CD4-positive, alpha-beta T cell treated with Interleukin-6 at 100 ng/mL for 8 hours (primary cell): ENCODE data around the gene MACROD2.

Experiments
- DNase-seq: peaks from one replicate; pipeline ENCODE4 v3.0.0-alpha.2; 2020; ENCODE audit warnings: mixed read lengths, low spot score

The MACROD2 gene

GRCh38 chr20:14525426-14525825 lies 530.1 kb downstream of the MACROD2 start:
- DNase-seq, result no peak

- DNase-seq, result no peak
Measured at GRCh38 chr20:14526891-14527290, 531.6 kb downstream of the MACROD2 start.

DNA sequence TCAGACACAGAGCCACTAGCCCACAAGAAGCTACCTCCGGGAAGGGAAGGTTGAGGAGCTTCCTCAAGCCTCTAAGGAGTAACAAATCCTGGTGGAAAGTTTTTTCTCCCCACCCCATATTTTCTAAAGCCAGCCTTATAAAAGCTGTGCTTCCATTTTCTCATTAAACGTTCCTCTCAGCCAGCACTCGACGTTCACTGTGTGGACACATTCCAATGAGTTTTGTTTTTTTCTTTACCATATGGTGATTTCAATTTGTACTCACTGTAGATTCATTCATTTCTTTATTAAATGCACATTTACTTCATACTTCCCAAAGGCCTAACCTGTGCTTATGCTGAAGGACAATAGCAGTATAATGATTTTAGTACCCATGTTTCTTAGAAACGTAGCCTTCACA lies 536.5 kb downstream of the MACROD2 start:
- no peak for DNase-seq

DNA sequence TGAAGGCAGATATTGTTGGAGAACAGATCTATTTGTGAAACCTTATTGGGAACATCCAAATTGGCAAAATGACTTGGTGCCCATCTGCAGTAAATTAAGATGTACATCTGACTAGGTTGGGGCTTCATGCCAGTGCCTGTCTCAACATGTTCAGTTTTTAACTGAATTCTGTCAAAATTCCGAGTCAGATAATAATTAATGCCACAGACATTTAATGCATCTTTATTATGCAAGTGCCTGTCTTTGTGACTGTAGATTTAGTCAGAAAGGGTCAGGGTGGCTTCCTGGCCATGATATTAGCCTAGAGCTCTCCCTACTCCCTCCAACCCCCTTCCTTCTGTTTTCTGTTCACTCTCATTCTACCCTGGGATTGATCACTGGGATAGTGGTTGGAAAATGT lies 541.4 kb downstream of the MACROD2 start:
- no peak for DNase-seq

DNA sequence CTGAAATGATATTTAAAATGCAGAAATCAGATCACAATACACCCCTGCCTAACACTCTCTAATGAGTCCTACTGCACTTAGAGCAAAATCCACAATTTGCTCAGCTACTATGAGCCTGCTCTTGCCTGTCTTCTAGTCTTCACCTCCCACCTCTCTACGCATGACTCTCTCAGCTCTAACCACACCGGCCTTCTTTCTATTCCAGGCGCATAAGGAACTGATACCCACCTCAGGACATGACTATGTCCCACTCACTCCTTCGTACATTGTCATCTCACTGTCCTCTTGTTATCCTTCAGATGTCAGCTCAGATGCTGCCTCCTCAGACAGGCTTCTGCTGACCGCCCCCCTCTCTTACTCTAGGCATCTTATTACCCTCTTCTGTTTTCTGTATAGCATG lies 543.1 kb downstream of the MACROD2 start:
- no peak for DNase-seq

DNA sequence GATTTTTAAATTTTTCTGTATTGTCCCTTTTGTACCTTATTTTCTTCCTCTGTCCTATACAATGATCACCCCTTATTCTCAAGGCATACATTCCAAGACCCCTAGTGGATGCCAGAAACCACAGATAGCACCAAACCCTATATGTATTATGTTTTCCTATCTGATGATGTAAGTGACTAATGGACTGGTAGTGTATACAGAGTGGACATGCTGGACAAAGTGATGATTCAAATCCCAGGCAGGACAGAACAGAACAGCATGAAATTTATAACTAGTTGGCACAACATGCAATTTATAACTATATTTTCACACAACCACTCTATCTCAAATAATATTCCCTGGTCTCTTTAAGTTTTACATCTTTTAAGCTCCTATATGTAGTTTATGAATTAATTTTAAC lies 547.7 kb downstream of the MACROD2 start:
- DNase-seq, result no peak

DNA sequence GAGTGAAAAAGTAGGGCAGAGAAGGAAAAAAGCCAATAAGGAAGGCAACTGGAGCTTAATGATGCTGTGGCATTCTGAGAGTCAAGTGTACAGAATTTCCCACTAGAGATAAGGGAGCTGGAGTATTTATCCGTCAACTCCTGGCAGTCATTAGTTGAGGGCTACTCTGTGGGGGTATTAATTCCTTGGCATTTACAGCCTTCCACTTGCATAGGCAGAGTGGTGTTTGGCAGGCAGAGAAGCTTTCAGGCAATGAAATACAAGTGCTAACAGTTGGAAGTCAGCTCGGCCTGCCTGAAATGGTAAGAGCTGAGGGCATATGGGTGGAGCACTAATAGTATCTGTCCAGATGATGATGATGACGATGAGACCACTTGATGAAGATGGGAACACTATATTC lies 549.4 kb downstream of the MACROD2 start:
- DNase-seq, result no peak

- no peak for DNase-seq
Measured at GRCh38 chr20:14550655-14551054, 555.3 kb downstream of the MACROD2 start.

DNA sequence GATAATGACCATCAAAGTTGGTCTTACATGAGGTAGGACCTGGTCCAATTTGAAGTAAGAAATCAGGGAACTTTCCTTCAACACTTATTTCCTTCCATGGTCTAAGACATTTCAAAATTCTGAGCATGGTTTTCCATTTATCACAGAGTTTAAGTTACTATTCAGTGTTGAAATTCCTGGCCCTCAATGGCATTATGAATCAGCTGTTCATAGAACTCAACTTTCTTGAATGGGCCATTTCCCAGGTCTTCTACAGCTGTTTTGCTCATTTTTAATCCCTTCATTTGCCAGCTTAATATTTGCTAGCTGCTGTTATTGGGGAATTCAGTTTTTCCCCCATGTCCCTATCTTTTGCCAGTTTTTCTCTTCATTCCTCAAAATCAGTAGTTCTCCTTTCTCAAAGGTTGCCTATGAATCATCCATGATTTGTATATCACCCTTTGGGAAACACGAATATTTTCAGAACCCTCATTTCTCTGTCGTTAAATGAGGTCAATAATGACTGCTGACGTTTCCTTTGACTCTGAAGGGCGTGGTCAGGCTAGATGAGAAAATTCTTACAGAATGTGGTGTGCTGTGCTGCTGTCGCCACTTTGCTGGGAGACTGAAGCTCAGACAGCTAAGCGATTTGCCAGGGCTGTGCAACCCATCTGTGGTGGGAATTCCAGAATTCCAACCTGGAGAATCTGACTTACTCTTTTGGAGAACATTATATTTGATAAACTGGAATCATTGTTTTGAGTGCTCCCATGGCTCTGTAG lies 558.6 kb downstream of the MACROD2 start:
- no peak for DNase-seq

DNA sequence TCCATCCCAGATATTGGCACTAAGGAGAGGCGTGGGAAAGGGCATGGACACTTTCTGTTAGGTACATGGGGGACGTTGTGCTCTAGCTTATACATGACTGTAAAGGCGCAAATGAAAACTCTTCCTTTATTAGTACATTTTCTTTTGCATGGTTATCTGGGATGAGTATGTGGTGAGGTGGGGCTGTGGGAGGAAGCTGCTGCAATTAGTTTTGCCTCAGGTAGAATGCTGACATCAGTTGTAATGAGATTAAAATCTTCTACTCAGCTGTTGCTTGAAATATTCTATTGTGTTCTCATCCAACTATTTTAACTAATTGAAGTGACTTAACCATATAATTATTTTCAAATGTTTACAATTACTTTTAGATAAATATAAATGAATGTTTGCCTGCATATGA lies 560.4 kb downstream of the MACROD2 start:
- DNase-seq, result no peak

- DNase-seq, result no peak
Measured at GRCh38 chr20:14556206-14556605, 560.9 kb downstream of the MACROD2 start.

- no peak for DNase-seq
Measured at GRCh38 chr20:14559612-14560011, 564.3 kb downstream of the MACROD2 start.

DNA sequence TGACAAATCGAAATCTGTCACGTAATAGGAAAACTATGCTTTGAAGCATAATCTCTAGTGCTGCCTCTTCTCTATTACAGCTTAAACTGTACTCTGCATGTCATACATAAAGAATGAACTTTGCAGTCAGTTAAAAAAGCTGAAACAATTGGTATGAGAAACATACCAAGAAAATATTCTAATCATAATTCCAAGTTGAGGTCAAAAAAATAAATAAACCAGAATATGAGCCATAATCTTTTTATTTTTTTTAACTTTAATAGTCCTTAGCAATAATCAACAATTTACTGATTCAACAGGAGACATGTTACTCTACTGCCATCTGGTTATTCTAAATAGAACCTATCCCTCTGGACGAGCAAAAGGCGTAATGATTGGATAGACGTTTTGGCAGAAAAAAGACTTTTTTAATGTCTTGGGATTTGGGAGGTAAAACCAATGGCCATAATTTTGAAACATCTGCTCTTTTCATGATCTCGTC lies 566.5 kb downstream of the MACROD2 start:
- DNase-seq, result no peak

GRCh38 chr20:14562981-14563380 lies 567.7 kb downstream of the MACROD2 start:
- DNase-seq, result no peak

DNA sequence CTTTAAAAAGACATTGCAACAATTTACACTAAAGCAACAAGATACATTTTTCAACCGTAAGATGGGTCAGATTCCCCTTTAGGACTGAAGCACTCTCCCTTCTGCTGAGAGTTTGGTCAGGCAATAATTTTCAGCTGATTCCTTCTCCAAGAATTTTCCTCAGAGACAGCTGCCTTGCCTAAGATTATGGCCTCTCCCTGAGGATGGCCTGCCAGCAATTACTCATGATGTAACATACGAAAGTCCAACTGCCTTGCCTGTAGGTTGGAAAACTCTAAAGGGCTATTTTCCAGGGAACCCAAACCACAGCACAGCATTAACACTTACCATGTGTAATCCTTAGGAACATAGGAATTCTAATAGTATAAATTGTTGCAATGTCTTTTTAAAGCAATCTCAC lies 571.2 kb downstream of the MACROD2 start:
- no peak for DNase-seq

- DNase-seq, result no peak
Measured at GRCh38 chr20:14568225-14568624, 572.9 kb downstream of the MACROD2 start.

DNA sequence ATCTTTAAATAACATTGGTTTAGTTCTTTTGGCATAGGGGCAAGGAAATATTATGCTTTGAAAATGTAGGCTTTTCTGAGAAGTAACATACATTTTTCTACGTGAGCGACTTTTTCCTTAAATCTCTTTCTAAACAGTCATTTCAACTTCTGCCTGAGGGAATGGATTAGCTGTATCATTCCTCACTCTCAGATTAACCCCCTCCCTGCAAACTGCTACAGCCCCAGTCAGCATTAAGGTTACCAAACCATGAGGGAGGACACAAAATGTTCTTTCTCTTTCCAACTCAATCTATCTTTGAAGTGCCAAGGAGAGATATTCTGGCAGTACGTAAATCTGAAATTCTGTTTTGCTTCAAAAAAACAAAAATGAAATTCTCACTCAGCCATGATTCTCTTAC lies 573.4 kb downstream of the MACROD2 start:
- no peak for DNase-seq

- DNase-seq, result no peak
Measured at GRCh38 chr20:14569641-14570040, 574.3 kb downstream of the MACROD2 start.

DNA sequence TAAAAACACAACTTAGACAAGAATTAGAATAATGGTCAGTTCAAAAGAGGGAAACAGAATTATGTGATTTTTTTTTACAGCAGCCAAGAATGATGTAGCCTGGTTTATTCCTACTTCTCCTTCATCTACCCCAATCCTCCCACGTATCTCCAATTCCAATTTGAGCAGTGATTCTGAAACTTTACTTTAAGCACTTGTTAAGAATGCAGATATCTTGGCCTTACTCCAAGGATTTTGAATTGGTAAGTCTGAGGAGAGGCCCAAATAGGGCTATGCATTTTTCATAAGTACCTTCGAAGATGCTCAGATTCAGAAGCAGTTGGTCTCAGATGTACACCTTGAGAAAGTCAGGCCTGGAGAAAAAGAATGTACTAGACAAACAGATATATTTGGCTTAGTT lies 575.5 kb downstream of the MACROD2 start:
- DNase-seq, result no peak

GRCh38 chr20:14573676-14574075 lies 578.4 kb downstream of the MACROD2 start:
- no peak for DNase-seq

GRCh38 chr20:14576196-14576877 lies 581.0 kb downstream of the MACROD2 start:
- no peak for DNase-seq

- DNase-seq, result no peak
Measured at GRCh38 chr20:14580418-14581074, 585.2 kb downstream of the MACROD2 start.

DNA sequence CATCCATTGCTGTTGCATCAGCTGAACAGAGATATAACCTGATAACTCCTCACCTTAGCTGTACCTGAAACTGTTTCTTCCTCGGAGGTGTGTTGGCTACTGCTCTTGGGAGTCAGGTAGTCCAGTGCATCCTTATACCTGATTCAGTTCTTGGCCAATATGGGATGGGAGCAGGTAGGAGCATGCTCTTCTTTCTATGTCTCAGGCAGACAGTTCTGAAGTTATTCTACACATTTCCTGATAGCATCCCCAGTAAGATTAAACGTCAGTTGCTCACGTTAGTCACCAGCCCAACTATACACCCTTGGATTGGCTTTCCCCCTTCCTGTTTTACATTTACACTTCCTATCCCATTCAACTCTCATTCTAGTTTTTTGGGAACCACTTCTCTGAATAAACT lies 586.4 kb downstream of the MACROD2 start:
- DNase-seq, result no peak
